ENCODE data around the gene IMMP1L. TPM values are rescaled to one million over a fixed set of nuclear protein-coding genes. Genes with fewer than 3 reads are reported as not detected.

The IMMP1L gene
- total and polyA plus RNA-seq, 10 of the 15 experiments (the other 5 are each of a cell fraction or from before 2014, with no cell fraction given): 29.4 to 145 (median 85.8) TPM

- in situ Hi-C loops (cut with MboI) (no loop called here), intact Hi-C loops (cut with micrococcal nuclease; ENCODE audit: unreplicated experiment) (no loop called here)
- ATAC-seq: no peak
- no peaks in the 10 kb centered on the region; the same call in 2 of the 3 replicates for H3K9me3 ChIP-seq (replicated peaks; ENCODE audit: control insufficient read depth, insufficient read depth, low read length)
- 98% methylated on average over 2 of the region's 2 CpGs for WGBS (ENCODE audit: insufficient coverage, insufficient replicate concordance, low lambda C conversion rate, missing lambda C conversion rate)
- FAIRE-seq: no peak
- H3K4me1 ChIP-seq (ENCODE audit: control insufficient read depth, insufficient read depth, low read length): no peaks in the 10 kb centered on the region
- CTCF ChIA-PET: no interaction called here
- SMC1A ChIA-PET (ENCODE audit: uncharacterized antibody, unreplicated experiment): no interaction called here
- H3K27me3 ChIP-seq (replicated peaks in 1 of 2; ENCODE audit: control insufficient read depth in 2 of 2, insufficient read depth in 2 of 2, low read length in 1 of 2): no peaks in the 10 kb centered on the region
- H3K4me3 ChIP-seq: no peak overlapping the region
- no peak overlapping the region for H3K9ac ChIP-seq (ENCODE audit: control insufficient read depth, insufficient read depth, low read length)
- peaks cover 15% of the 10 kb centered on the region for H3K79me2 ChIP-seq (ENCODE audit: control insufficient read depth, insufficient read depth, low read length)
- no peaks in the 10 kb centered on the region for H4K20me1 ChIP-seq (ENCODE audit: control insufficient read depth, insufficient read depth)
- POLR2A ChIA-PET: no interaction called here
- RAD21 ChIA-PET (ENCODE audit: unreplicated experiment): no interaction called here
- no peak for DNase-seq (ENCODE audit: low read depth, low spot score)
- H2AFZ ChIP-seq (ENCODE audit: control insufficient read depth, low read depth, low read length): no peak overlapping the region
- BruUV-seq (replicated peaks): no TSS peak
- TF ChIP-seq USF1 (IDR thresholded peaks at IDR 0.05; ENCODE audit: borderline replicate concordance, extremely low read length, insufficient read depth, low read depth, low read length) (no peak), BMI1 (IDR thresholded peaks at IDR 0.05; ENCODE audit: borderline replicate concordance) (no peak), NR2F1 (conservative IDR thresholded peaks at IDR 0.05) (no peak), ZBTB40 (IDR thresholded peaks at IDR 0.05; ENCODE audit: borderline replicate concordance) (peak; percentile 40; the same call in 1 of the 2 replicates), NBN (IDR thresholded peaks at IDR 0.05) (no peak), YBX1 (IDR thresholded peaks at IDR 0.05) (no peak), KDM1A (IDR thresholded peaks at IDR 0.05; ENCODE audit: borderline replicate concordance) (no peak), SIX5 (IDR thresholded peaks at IDR 0.05; ENCODE audit: low read depth, low read length, severe bottlenecking) (no peak)
- H3K4me2 ChIP-seq (ENCODE audit: control insufficient read depth, insufficient read depth): no peak overlapping the region
- H3K27ac ChIP-seq (ENCODE audit: control insufficient read depth, insufficient read depth): no peak overlapping the region
- H3K36me3 ChIP-seq (ENCODE audit: control insufficient read depth in 2 of 2, insufficient read depth in 2 of 2, low read length in 1 of 2): no peaks in the 10 kb centered on the region; a peak in 2 of 4 replicates
Observed at GRCh38 chr11:31500560-31500959, 8.9 kb downstream of the IMMP1L start.

Measured in GM12878 (cell line).